HS-27A (cell line): Measurements from ENCODE around the gene ERCC6.

Experiments used
- DNase-seq: peaks from one replicate; pipeline ENCODE4 v3.0.0-alpha.2; 2012; ENCODE audit warnings: low read depth, missing footprints

Gene ERCC6

GRCh38 chr10:49549640-49550346 is 10.9 kb upstream of the ERCC6 start:
- no peak for DNase-seq

GRCh38 chr10:49543604-49544003 is 4.7 kb upstream of the ERCC6 start:
- no peak for DNase-seq

DNA sequence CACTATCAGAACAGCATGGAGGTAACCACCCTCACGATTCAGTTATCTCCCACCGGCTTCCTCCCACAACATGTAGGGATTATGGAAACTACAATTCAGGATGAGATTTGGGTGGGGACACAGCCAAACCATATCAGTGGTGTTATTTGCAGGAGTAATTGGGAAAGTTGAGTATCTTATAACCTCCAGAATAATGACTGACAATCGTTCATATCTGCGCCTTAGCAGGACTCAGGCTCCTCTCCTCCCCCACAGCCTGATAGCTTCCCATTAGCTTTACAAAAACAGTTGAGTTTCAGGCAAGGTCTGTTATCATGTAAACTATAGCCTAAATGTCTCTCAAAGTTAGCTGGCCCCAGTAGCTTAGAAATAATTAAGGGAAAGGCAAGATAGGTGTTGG is 3.4 kb upstream of the ERCC6 start:
- DNase-seq, result no peak

DNA sequence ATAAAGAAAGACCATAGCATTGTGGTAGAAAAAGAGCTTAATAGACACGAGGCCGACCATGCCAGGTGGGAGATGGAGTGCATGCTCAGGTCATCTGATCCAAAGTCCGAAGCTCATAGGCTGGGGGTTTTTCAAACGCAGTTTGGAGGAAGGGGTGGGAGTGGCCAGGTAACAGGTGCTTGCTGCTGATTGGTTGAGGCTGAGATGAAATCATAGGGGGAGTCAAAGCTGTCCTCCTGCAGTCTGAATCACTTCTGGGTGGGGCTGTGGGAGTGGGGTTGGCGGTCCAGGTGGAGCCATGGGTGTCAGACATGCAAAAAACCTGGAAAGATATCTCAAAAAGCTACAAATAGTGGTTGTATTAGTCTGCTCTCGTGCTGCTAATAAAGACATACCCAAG is 2.8 kb upstream of the ERCC6 start:
- DNase-seq, result no peak

DNA sequence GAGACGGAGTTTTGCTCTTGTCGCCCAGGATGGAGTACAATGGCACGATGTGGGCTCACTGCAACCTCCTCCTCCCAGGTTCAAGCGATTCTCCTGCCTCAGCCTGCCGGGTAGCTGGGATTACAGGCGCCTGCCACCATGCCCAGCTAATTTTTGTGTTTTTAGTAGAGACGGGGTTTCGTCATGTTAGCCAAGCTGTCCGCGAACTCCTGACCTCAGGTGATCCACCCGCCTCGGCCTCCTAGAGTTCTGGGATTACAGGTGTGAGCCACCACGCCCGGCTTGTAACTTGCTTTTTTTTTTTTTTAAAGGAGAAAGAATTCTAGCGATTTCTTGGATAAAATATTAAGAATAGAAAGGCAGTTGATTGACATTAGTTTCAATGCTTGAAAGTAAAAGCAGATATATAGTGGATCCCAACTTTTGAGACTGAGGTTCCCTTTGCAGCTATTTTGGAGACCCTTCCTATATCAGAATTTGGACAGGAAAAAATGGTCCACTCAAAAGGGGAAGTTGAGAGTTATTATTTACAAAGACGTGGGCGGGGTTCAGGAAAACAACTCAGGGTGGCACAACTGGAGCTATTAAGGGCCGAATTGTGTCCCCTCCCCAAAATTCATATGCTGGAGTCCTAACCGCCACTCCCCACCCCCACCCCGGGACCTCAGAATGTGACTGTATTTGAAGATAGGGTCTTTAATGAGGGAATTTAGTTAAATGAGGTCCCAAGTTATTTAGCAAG is 1.3 kb upstream of the ERCC6 start:
- no peak for DNase-seq

GRCh38 chr10:49539320-49539885 is 482 bp upstream of the ERCC6 start:
- no peak for DNase-seq

GRCh38 chr10:49534670-49535381 is 4.1 kb downstream of the ERCC6 start:
- DNase-seq, result peak; percentile 27

GRCh38 chr10:49532461-49532860 is 6.5 kb downstream of the ERCC6 start:
- no peak for DNase-seq

DNA sequence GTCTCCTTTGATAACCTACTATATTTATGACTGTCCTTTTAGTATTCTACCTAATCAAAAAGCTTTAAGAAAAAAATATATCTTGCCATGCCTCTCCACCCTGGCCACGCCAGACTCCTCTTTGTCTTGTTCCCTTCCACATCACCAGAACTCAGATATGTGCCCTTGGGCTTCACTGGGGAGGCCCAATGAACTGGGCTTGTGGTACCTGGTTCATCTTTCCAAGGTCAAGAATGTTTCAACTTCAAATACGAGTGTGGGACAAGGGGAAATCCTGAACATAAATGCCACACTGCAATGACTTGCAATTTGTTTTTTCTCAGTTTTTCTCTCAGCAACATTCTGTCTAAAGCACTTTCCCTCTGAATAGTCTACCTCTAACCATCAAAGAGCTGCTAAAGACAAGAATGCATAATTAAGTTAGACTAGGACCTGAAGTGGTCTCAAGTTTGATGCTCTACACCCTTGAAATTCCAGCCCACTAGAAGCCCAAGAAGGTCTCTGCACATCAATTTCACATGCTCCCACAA is 9.9 kb downstream of the ERCC6 start:
- no peak for DNase-seq

GRCh38 chr10:49527850-49528249 is 11.1 kb downstream of the ERCC6 start:
- no peak for DNase-seq

DNA sequence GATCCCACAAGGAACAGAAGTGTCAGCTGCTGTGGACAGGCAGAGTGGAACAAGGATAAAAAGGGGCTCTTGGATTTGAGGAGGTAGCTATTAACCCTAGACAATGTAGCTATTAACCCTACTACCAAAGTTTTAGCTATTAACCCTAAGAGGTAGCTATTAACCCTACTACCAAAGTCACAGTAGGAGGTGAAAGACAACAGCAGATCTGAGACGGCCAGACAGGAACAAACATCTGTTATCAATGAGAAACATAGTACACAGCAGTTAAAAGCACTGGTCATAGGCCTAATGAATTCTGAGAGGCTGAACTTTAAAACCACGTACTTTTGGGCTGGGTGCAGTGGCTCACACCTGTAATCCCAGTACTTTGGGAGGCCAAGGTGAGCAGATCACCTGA is 11.9 kb downstream of the ERCC6 start:
- DNase-seq, result no peak

DNA sequence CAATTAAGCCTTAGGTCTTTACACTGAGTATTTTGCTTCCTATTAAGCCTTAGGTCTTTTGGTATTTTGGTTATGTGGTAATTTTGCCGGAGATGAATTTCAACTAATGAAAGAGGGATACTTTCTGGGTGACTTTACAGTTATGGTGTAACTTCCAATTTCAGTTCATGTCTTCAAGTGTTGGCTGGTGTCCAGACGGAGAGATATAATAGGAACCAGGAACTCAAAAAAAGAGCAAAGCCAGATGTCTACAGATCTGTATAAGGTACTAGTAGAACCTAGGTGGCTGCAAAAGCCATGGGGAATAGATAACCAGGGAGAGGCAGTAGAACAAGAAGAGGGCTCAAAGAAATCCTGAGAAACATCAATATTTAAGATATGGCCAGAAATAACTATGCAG is 12.3 kb downstream of the ERCC6 start:
- DNase-seq, result no peak

GRCh38 chr10:49524496-49524895 is 14.4 kb downstream of the ERCC6 start:
- DNase-seq, result no peak

DNA sequence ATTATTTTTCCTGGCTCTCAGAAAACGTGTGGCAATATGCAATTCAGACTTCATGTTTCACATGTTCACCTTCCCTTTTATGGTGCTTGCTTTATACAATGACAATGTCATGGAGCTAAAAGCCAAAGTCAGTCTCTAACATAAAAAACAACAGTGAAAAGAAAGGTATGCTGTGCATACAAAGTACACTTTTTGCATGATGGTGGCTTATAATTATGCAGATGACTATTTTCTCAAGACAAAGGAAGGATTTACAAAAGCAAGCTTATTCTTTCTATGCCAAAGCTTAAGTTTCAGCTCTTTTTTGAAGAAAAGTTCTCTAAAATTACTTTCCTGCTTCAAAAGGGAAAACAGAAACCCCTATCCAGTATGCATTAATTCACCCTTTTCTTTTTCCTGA is 15.6 kb downstream of the ERCC6 start:
- no peak for DNase-seq

GRCh38 chr10:49521062-49521461 is 17.9 kb downstream of the ERCC6 start:
- no peak for DNase-seq

DNA sequence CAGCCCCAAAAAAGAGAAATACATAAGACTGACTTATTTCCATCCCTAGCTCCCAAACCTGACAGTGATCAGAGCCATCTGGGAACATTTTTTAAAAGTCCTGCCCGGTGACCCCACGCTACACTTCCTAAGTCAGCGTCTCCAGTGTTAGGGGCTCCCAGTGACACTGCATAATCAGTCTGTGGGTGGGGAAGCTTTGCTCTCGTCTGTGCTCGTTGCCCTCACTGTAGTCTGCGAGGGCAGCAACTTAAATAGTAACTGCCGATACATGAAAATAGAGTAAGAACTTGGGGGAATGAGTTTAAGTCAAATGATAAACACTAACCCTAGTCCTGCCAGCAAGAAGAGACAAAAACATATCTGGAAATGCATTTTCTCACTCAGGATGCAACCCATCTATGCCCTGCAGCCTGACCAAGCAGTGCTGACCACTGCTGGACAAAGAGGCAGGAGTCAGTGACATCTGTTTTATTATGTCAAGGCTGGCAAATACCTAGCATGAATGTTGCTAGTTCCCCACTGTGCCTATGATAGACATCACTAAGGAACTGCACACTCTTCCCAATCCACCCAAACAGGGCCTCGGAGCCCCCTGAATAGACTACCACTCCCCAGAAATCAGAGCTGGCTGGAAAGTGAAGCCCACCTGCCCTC is 18.7 kb downstream of the ERCC6 start:
- DNase-seq, result no peak

DNA sequence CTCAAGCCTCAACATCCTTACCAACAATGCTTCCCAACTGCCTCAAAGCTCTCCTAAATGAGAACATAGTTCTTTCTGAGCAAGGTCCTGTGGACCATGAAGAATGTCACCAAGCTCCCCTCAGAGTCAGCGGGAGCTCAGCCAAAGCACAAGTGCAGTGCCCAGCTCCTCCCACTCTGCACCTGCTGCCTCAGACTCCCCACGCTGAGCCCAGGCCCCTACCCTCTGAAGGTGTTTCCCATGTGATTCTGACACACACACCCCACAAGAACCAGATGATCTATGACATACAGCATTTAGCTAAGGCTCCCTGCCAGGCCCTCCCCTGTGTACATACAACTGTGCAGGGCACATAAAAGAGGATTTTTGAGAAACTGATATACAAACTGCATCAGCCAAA is 19.2 kb downstream of the ERCC6 start:
- no peak for DNase-seq

DNA sequence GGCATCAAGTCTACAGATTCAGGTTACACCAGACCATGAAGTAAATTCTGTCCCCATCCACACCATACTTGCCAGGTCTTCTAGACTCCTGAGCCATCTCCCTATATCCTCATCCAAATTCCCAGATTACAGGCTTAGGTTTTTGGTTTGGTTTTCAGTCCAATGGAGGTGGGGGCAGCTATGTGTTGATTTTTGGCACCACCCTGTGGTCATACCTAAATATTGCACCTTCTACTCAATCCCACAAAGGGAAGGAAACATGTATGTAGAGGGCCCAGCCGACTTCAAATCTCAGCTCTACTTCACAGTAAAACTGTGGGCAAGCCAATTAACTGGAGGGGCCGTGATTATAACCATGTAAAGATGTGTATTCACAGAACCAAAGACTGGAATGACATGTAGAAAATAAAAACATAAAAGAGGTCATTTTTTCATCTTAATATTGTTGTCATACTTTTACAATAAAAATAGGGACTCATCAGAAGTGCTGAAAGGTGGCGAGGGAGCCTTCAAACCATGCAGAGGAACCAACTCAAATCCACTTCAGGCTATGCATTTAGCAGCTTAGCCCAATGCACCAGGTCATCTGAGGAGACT is 19.8 kb downstream of the ERCC6 start:
- no peak for DNase-seq

DNA sequence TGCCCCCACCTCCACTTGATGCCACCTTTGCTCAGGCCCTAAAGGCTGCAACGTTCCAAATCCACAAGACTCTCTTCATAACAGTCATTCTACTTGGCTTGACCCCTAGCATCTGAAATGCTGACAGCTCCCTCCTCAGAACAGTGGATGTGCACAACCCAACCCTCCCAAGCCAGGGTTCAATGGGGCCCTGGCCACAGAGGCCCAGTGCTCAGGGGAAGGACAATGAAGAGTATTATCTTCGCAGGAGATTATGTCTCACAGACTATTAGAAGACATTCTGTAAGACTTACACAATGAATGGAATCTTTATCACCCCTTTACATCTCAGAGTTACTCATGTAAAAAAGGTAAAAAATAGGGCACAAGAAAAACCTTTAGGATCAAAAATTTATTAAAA is 20.4 kb downstream of the ERCC6 start:
- DNase-seq, result no peak

- DNase-seq, result no peak
These were observed 22.5 kb downstream of the ERCC6 start for GRCh38 chr10:49516216-49516970.
